ENCODE results near the gene MYO15B. TPM values are rescaled to one million over a fixed set of nuclear protein-coding genes. Genes with fewer than 3 reads are reported as not detected.
"Not testable (repeated sequence)": the region's sequence is repeated elsewhere in the genome, so short reads cannot be mapped to it uniquely, and the experiment has no call there.

MYO15B gene
- total RNA-seq, 1 donor from 2014 or later: 18.1 TPM

- H3K9me3 Mint-ChIP-seq: no peaks in the 10 kb centered on the region
- no peak overlapping the region for H3K4me3 Mint-ChIP-seq
- H3K4me1 Mint-ChIP-seq (ENCODE audit: low read depth): no peaks in the 10 kb centered on the region
- no peaks in the 10 kb centered on the region for H3K36me3 Mint-ChIP-seq (ENCODE audit: low read depth)
- H3K27ac Mint-ChIP-seq: no peak overlapping the region
- no peak for DNase-seq (ENCODE audit: low spot score)
- peaks cover 9% of the 10 kb centered on the region for H3K27me3 Mint-ChIP-seq (ENCODE audit: insufficient read depth)
- intact Hi-C loops (cut with micrococcal nuclease): no loop called here
Observed at GRCh38 chr17:75591722-75592302, 4.2 kb downstream of the MYO15B start.

GRCh38 chr17:75592348-75593020, 4.9 kb downstream of the MYO15B start:
- Mint-ChIP-seq H3K4me3 (no peak overlapping the region), H3K4me1 (ENCODE audit: low read depth) (no peaks in the 10 kb centered on the region), H3K9me3 (no peaks in the 10 kb centered on the region), H3K27me3 (ENCODE audit: insufficient read depth) (peaks cover 4% of the 10 kb centered on the region), H3K27ac (no peak overlapping the region), H3K36me3 (ENCODE audit: low read depth) (no peaks in the 10 kb centered on the region)
- intact Hi-C loops (cut with micrococcal nuclease): no loop called here
- no peak for DNase-seq (ENCODE audit: low spot score)

- H3K36me3 Mint-ChIP-seq (ENCODE audit: low read depth); H3K27me3 Mint-ChIP-seq (ENCODE audit: insufficient read depth); intact Hi-C loops (cut with micrococcal nuclease); H3K9me3 Mint-ChIP-seq; DNase-seq (ENCODE audit: low spot score); H3K4me3 Mint-ChIP-seq; H3K4me1 Mint-ChIP-seq (ENCODE audit: low read depth); H3K27ac Mint-ChIP-seq: not testable (repeated sequence)
Observed at GRCh38 chr17:75593430-75593829, 5.8 kb downstream of the MYO15B start.

GRCh38 chr17:75594499-75595283, 7.1 kb downstream of the MYO15B start:
- intact Hi-C loops (cut with micrococcal nuclease): no loop called here
- H3K4me1 Mint-ChIP-seq (ENCODE audit: low read depth): no peaks in the 10 kb centered on the region
- no peak overlapping the region for H3K4me3 Mint-ChIP-seq
- no peak for DNase-seq (ENCODE audit: low spot score)
- no peak overlapping the region for H3K27ac Mint-ChIP-seq
- no peaks in the 10 kb centered on the region for H3K36me3 Mint-ChIP-seq (ENCODE audit: low read depth)
- no peaks in the 10 kb centered on the region for H3K9me3 Mint-ChIP-seq
- H3K27me3 Mint-ChIP-seq (ENCODE audit: insufficient read depth): no peaks in the 10 kb centered on the region

GRCh38 chr17:75595284-75595919, 7.8 kb downstream of the MYO15B start:
- DNase-seq (ENCODE audit: low spot score): no peak
- Mint-ChIP-seq H3K27ac (no peak overlapping the region), H3K27me3 (ENCODE audit: insufficient read depth) (no peaks in the 10 kb centered on the region), H3K36me3 (ENCODE audit: low read depth) (no peaks in the 10 kb centered on the region), H3K9me3 (no peaks in the 10 kb centered on the region), H3K4me1 (ENCODE audit: low read depth) (no peaks in the 10 kb centered on the region), H3K4me3 (no peak overlapping the region)
- intact Hi-C loops (cut with micrococcal nuclease): no loop called here

- no peak overlapping the region for H3K27ac Mint-ChIP-seq
- H3K4me3 Mint-ChIP-seq: no peak overlapping the region
- H3K9me3 Mint-ChIP-seq: no peaks in the 10 kb centered on the region
- no peak for DNase-seq (ENCODE audit: low spot score)
- no peaks in the 10 kb centered on the region for H3K4me1 Mint-ChIP-seq (ENCODE audit: low read depth)
- no peaks in the 10 kb centered on the region for H3K36me3 Mint-ChIP-seq (ENCODE audit: low read depth)
- intact Hi-C loops (cut with micrococcal nuclease): no loop called here
- H3K27me3 Mint-ChIP-seq (ENCODE audit: insufficient read depth): no peaks in the 10 kb centered on the region
Observed at GRCh38 chr17:75595920-75596313, 8.3 kb downstream of the MYO15B start.

GRCh38 chr17:75596320-75597087, 8.9 kb downstream of the MYO15B start:
- DNase-seq (ENCODE audit: low spot score): no peak
- Mint-ChIP-seq H3K4me3 (no peak overlapping the region), H3K9me3 (no peaks in the 10 kb centered on the region), H3K4me1 (ENCODE audit: low read depth) (no peaks in the 10 kb centered on the region), H3K27me3 (ENCODE audit: insufficient read depth) (no peaks in the 10 kb centered on the region), H3K36me3 (ENCODE audit: low read depth) (no peaks in the 10 kb centered on the region), H3K27ac (no peak overlapping the region)
- intact Hi-C loops (cut with micrococcal nuclease): no loop called here

- intact Hi-C loops (cut with micrococcal nuclease): loop anchor here (1.0 kb wide), 1 partner anchor 149 kb away; no protein-coding TSS in a partner anchor
Observed at GRCh38 chr17:75601057-75601987, 13.7 kb downstream of the MYO15B start.

GRCh38 chr17:75602644-75603043, 15.0 kb downstream of the MYO15B start:
- Mint-ChIP-seq H3K27ac (no peak overlapping the region), H3K27me3 (ENCODE audit: insufficient read depth) (peaks cover 1% of the 10 kb centered on the region), H3K4me3 (no peak overlapping the region), H3K9me3 (no peaks in the 10 kb centered on the region), H3K4me1 (ENCODE audit: low read depth) (no peaks in the 10 kb centered on the region), H3K36me3 (ENCODE audit: low read depth) (no peaks in the 10 kb centered on the region)
- DNase-seq (ENCODE audit: low spot score): no peak
- intact Hi-C loops (cut with micrococcal nuclease): no loop called here

More at GRCh38 chr17:75601057-75601987, 13.7 kb downstream of the MYO15B start:
- H3K27me3 Mint-ChIP-seq (ENCODE audit: insufficient read depth): peaks cover 1% of the 10 kb centered on the region
- peak; percentile 42 for DNase-seq (ENCODE audit: low spot score)
- no peaks in the 10 kb centered on the region for H3K36me3 Mint-ChIP-seq (ENCODE audit: low read depth)
- no peaks in the 10 kb centered on the region for H3K9me3 Mint-ChIP-seq
- no peak overlapping the region for H3K4me3 Mint-ChIP-seq
- no peak overlapping the region for H3K27ac Mint-ChIP-seq
- no peaks in the 10 kb centered on the region for H3K4me1 Mint-ChIP-seq (ENCODE audit: low read depth)

GRCh38 chr17:75603123-75603522, 15.5 kb downstream of the MYO15B start:
- no peak for DNase-seq (ENCODE audit: low spot score)
- no peaks in the 10 kb centered on the region for H3K36me3 Mint-ChIP-seq (ENCODE audit: low read depth)
- H3K27ac Mint-ChIP-seq: no peak overlapping the region
- H3K9me3 Mint-ChIP-seq: no peaks in the 10 kb centered on the region
- H3K4me3 Mint-ChIP-seq: no peak overlapping the region
- peaks cover 1% of the 10 kb centered on the region for H3K27me3 Mint-ChIP-seq (ENCODE audit: insufficient read depth)
- no peaks in the 10 kb centered on the region for H3K4me1 Mint-ChIP-seq (ENCODE audit: low read depth)
- intact Hi-C loops (cut with micrococcal nuclease): no loop called here

- no peaks in the 10 kb centered on the region for H3K36me3 Mint-ChIP-seq (ENCODE audit: low read depth)
- H3K27ac Mint-ChIP-seq: no peak overlapping the region
- no peaks in the 10 kb centered on the region for H3K4me1 Mint-ChIP-seq (ENCODE audit: low read depth)
- intact Hi-C loops (cut with micrococcal nuclease): no loop called here
- DNase-seq (ENCODE audit: low spot score): no peak
- H3K27me3 Mint-ChIP-seq (ENCODE audit: insufficient read depth): peaks cover 1% of the 10 kb centered on the region
- H3K4me3 Mint-ChIP-seq: no peak overlapping the region
- H3K9me3 Mint-ChIP-seq: no peaks in the 10 kb centered on the region
Observed at GRCh38 chr17:75604034-75604695, 16.6 kb downstream of the MYO15B start.
